Activated CD8-positive, alpha-beta T cell treated with anti-CD3 and anti-CD28 coated beads for 36 hours (primary cell): Measurements from ENCODE around the gene TCF23. TPM values are rescaled to one million over a fixed set of nuclear protein-coding genes. Genes with fewer than 3 reads are reported as not detected.

Experiments used
- ATAC-seq: fragments of 200-7000 bp; cut with Tn5 transposase; one replicate; pipeline ENCODE4 v1.10.0; 2021; ENCODE audit warnings: mild to moderate bottlenecking, moderate library complexity
- CTCF ChIA-PET: fragments of 350-600 bp; sonication (Branson Sonifier 250); formaldehyde crosslinking; loops from one replicate; lab custom pipeline; 2021; ENCODE audit warnings: antibody characterized with exemption; lab: Charles Lee
- POLR2A ChIA-PET: fragments of 350-600 bp; sonication (Branson Sonifier 250); formaldehyde crosslinking; loops from one replicate; lab custom pipeline; 2021; ENCODE audit warnings: antibody characterized with exemption; lab: Charles Lee
- DNase-seq: peaks from one replicate; pipeline ENCODE4 v3.0.0-alpha.2; 2020
- H3K27ac Mint-ChIP-seq: one replicate; pipeline ENCODE4 v1.8.0; 2021; ENCODE audit warnings: mild to moderate bottlenecking, mixed read lengths
- H3K27me3 Mint-ChIP-seq: one replicate; pipeline ENCODE4 v1.8.0; 2021; ENCODE audit warnings: mixed read lengths
- H3K36me3 Mint-ChIP-seq: one replicate; pipeline ENCODE4 v1.8.0; 2021; ENCODE audit warnings: low read depth, mixed read lengths
- H3K4me1 Mint-ChIP-seq: one replicate; pipeline ENCODE4 v1.8.0; 2021; ENCODE audit warnings: low read depth, mixed read lengths
- H3K4me3 Mint-ChIP-seq: one replicate; pipeline ENCODE4 v1.8.0; 2021; ENCODE audit warnings: mild to moderate bottlenecking, moderate library complexity, mixed read lengths
- H3K9me3 Mint-ChIP-seq: one replicate; pipeline ENCODE4 v1.8.0; 2021; ENCODE audit warnings: mixed read lengths
- intact Hi-C: fragments of 100-400 bp; cut with micrococcal nuclease; formaldehyde crosslinking; loops from one replicate; pipeline ENCODE4 v1.10.0; 2022
- total RNA-seq, 2 experiments: library from RNA; stranded (reverse); gene quantifications; one replicate each; pipeline ENCODE4 v1.2.3, GENCODE V29; 2021
- TF ChIP-seq, protein P1 (sequence below): fragments of 200-600 bp; IDR thresholded peaks from one replicate; pipeline ENCODE4 v1.8.0; 2022; ENCODE audit warnings: antibody characterized with exemption, mild to moderate bottlenecking

The TCF23 gene
- total RNA-seq, 2 experiments from 2014 or later, result not detected

DNA sequence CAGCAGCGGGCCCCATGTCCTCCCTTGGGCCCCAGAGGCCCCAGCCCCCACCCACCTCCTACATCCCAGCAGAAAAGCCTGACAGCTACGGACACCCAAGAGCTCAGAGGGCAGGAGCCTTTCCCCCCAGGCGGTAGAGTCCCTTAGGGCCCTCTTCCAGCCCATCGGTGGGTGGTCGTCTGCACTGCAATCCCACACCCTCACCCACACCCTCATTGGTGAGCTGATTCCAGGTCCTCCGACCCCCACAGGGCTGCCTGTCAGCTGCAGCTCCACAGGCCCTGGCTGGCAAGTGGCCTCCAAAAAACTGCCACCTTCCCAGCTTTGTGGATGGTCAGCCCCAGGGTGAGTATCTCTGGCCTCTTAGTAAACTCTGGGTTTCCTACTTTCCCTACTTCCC lies 10.5 kb downstream of the TCF23 start:
- H3K4me1 Mint-ChIP-seq, result no peaks in the 10 kb centered on the region
- ATAC-seq, result no peak
- CTCF ChIA-PET, result interaction anchor here (1.0 to 3.8 kb wide), 4 partner anchors 11 to 197 kb away, joined by 3 to 17 read pairs (median 5); no protein-coding TSS in a partner anchor
- no peaks in the 10 kb centered on the region for H3K9me3 Mint-ChIP-seq
- TF ChIP-seq, protein P1, sequence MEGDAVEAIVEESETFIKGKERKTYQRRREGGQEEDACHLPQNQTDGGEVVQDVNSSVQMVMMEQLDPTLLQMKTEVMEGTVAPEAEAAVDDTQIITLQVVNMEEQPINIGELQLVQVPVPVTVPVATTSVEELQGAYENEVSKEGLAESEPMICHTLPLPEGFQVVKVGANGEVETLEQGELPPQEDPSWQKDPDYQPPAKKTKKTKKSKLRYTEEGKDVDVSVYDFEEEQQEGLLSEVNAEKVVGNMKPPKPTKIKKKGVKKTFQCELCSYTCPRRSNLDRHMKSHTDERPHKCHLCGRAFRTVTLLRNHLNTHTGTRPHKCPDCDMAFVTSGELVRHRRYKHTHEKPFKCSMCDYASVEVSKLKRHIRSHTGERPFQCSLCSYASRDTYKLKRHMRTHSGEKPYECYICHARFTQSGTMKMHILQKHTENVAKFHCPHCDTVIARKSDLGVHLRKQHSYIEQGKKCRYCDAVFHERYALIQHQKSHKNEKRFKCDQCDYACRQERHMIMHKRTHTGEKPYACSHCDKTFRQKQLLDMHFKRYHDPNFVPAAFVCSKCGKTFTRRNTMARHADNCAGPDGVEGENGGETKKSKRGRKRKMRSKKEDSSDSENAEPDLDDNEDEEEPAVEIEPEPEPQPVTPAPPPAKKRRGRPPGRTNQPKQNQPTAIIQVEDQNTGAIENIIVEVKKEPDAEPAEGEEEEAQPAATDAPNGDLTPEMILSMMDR, result no peak
- intact Hi-C loops, result no loop called here
- no peaks in the 10 kb centered on the region for H3K36me3 Mint-ChIP-seq
- POLR2A ChIA-PET, result no interaction called here
- no peak overlapping the region for H3K4me3 Mint-ChIP-seq
- no peaks in the 10 kb centered on the region for H3K27me3 Mint-ChIP-seq
- no peak for DNase-seq
- no peak overlapping the region for H3K27ac Mint-ChIP-seq

GRCh38 chr2:27160191-27160590 lies 11.4 kb downstream of the TCF23 start:
- no peaks in the 10 kb centered on the region for H3K4me1 Mint-ChIP-seq
- ATAC-seq (no peak), DNase-seq (no peak)
- no peaks in the 10 kb centered on the region for H3K9me3 Mint-ChIP-seq
- POLR2A ChIA-PET, result no interaction called here
- TF ChIP-seq, protein P1, result no peak
- CTCF ChIA-PET, result interaction anchor here (3.8 kb wide), 1 partner anchor 10 kb away, joined by 17 read pairs; no protein-coding TSS in a partner anchor
- H3K36me3 Mint-ChIP-seq, result no peaks in the 10 kb centered on the region
- intact Hi-C loops, result no loop called here
- no peak overlapping the region for H3K27ac Mint-ChIP-seq
- no peak overlapping the region for H3K4me3 Mint-ChIP-seq
- H3K27me3 Mint-ChIP-seq, result no peaks in the 10 kb centered on the region

DNA sequence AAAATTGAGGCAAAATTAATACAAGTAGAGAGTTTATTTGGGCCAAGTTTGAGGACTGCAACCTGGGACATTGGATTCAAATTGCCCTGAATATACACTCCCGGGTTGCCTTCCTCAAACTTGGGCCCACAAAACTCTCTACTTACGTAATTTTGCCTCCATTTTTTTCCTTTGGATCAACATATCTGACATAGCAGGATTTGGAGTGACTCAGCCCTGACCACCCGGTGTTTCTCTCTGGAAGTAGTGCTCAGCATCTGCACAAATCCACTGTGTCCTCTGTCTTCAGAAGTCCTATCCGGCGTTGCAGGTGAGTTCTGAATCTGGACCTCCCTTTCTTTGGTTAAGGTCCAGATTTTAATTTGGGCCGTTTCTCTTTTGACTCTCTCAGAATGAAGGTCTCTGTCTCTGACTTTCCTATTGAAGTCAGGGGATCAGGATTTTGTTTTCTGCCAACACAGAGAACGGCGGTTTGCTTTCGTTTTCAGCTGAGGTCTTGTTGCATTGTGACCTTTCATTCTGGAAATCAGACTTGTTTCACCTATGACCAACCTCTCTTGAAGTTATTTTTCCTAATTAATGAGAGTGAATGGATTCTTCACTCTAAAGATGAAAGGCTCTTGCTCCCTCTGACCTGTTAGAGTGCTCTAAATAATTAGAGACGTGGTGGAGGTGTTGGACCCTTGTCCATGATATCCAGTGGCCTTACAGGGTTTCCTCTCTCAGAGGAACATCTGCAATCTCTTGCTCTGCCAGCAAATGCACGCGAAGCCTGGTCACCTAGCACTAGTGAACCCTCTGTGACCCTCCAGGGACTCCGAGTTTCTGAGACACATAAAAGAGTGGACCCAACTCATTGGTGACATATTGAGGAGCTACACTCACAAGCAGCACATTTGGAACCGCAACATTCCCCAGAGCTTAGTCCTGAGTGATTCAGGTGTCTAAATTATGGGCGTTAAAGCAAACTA lies 13.6 kb downstream of the TCF23 start:
- peaks cover 4% of the 10 kb centered on the region for H3K4me1 Mint-ChIP-seq
- POLR2A ChIA-PET, result interaction anchor here (0.7 kb wide), 1 partner anchor 349 kb away, joined by 3 read pairs; no protein-coding TSS in a partner anchor
- H3K9me3 Mint-ChIP-seq, result no peaks in the 10 kb centered on the region
- no peaks in the 10 kb centered on the region for H3K36me3 Mint-ChIP-seq
- intact Hi-C loops, result no loop called here
- no peak overlapping the region for H3K27ac Mint-ChIP-seq
- DNase-seq (no peak), ATAC-seq (no peak)
- CTCF ChIA-PET, result no interaction called here
- TF ChIP-seq, protein P1, result no peak
- H3K27me3 Mint-ChIP-seq, result no peaks in the 10 kb centered on the region
- no peak overlapping the region for H3K4me3 Mint-ChIP-seq

DNA sequence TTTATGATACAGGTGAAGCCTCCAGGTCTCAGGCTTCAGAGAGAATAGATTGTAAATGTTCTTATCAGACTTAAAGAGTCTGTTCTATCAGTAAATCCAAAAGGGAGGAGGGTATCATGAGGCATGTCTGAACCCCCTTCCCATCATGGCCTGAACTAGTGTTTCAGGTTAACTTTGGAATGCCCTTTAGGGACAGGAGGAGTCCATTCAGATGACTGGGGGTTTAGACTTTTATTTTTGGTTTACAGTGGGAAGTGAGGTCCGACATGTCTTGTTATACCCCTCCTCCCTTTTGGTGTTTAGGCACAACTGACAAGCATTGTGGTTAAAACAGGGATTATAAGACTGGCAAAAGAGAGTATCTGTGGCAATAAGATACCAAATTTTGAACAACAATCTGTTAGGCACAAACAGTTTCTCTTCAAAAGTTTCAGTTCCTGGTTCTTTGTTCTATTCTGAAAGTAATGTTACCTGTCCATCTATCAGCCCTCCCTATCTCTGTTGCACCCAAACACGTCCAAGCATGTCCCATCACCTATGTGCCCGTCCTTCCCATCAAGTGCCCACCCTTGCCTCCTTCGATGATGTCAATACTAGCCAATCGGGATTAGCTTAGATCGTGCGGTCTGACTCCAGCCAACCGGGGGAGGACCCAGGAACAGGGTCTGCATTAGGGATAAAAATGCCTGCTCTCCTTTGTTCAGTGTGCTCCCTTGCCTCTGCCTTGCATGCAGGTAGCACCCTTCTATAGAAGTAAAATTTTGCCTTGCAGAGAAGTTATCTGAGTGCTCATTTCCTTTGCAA lies 16.4 kb downstream of the TCF23 start:
- no peak for ATAC-seq

More for the DNA sequence above, 16.4 kb downstream of the TCF23 start:
- DNase-seq, result no peak
- Mint-ChIP-seq H3K36me3 (no peaks in the 10 kb centered on the region), H3K27me3 (peaks cover 1% of the 10 kb centered on the region), H3K27ac (no peak overlapping the region), H3K4me3 (no peak overlapping the region), H3K4me1 (peaks cover 4% of the 10 kb centered on the region), H3K9me3 (no peaks in the 10 kb centered on the region)
- TF ChIP-seq, protein P1, result no peak
- ChIA-PET POLR2A (no interaction called here), CTCF (interaction anchor here (1.4 to 1.9 kb wide), 3 partner anchors 11 to 115 kb away, joined by 4 to 7 read pairs (median 5); no protein-coding TSS in a partner anchor)
- intact Hi-C loops, result no loop called here
